ENCODE data around the gene C4orf50.
A peak's percentile ranks its signal among the peaks of the same experiment; 100 is the strongest.

Gene C4orf50

GRCh38 chr4:5976431-5976830 is 41.8 kb downstream of the C4orf50 start:
- Histone ChIP-seq H3K27ac (no peak overlapping the region), H3K9me3 (replicated peaks in 1 of 11) (no peaks in the 10 kb centered on the region), H3K4me2 (peak overlapping the region in 9 of 11 experiments; percentile 21 to 68 (median 45); a peak in 17 of 22 replicates), H3K27me3 (no peaks in the 10 kb centered on the region), H3K4me3 (no peak overlapping the region), H3K36me3 (no peaks in the 10 kb centered on the region), H3K4me1 (peaks cover 9 to 45% (median 34%) of the 10 kb centered on the region in 10 experiments; a peak in 18 of 20 replicates), H4K20me1 (no peaks in the 10 kb centered on the region; a peak in 1 of 22 replicates), H3K9ac (no peak overlapping the region; a peak in 1 of 22 replicates)
- no peak for TF ChIP-seq Cebpa-rat (IDR thresholded peaks at IDR 0.05)

- Histone ChIP-seq H3K27me3 (no peaks in the 10 kb centered on the region), H4K20me1 (peaks cover 0 to 4% (median 0%) of the 10 kb centered on the region in 11 experiments; a peak in 2 of 22 replicates), H3K4me3 (no peak overlapping the region), H3K9me3 (replicated peaks in 1 of 11) (no peaks in the 10 kb centered on the region), H3K9ac (no peak overlapping the region), H3K4me1 (peaks cover 0 to 40% (median 20%) of the 10 kb centered on the region in 10 experiments; a peak in 15 of 20 replicates), H3K36me3 (no peaks in the 10 kb centered on the region), H3K27ac (no peak overlapping the region), H3K4me2 (no peak overlapping the region)
- no peak for TF ChIP-seq Cebpa-rat (IDR thresholded peaks at IDR 0.05)
These were observed 43.9 kb downstream of the C4orf50 start for GRCh38 chr4:5974321-5974720.

GRCh38 chr4:5973486-5974220 is 44.6 kb downstream of the C4orf50 start:
- Histone ChIP-seq H3K36me3 (no peaks in the 10 kb centered on the region), H3K4me1 (peaks cover 0 to 40% (median 18%) of the 10 kb centered on the region in 10 experiments; a peak in 15 of 20 replicates), H3K4me2 (peak overlapping the region in 2 of 11 experiments; percentile 7 to 8; a peak in 2 of 22 replicates), H3K4me3 (no peak overlapping the region), H3K9ac (no peak overlapping the region), H4K20me1 (peaks cover 0 to 4% (median 0%) of the 10 kb centered on the region in 11 experiments; a peak in 2 of 22 replicates), H3K27ac (no peak overlapping the region), H3K9me3 (replicated peaks in 1 of 11) (no peaks in the 10 kb centered on the region), H3K27me3 (no peaks in the 10 kb centered on the region)
- no peak for TF ChIP-seq Cebpa-rat (IDR thresholded peaks at IDR 0.05)

GRCh38 chr4:5973033-5973432 is 45.2 kb downstream of the C4orf50 start:
- H4K20me1 ChIP-seq, result peaks cover 0 to 4% (median 0%) of the 10 kb centered on the region in 11 experiments; a peak in 2 of 22 replicates
- no peak for TF ChIP-seq Cebpa-rat (IDR thresholded peaks at IDR 0.05)
- H3K36me3 ChIP-seq, result no peaks in the 10 kb centered on the region
- H3K27ac ChIP-seq, result no peak overlapping the region
- peaks cover 0 to 41% (median 18%) of the 10 kb centered on the region in 10 experiments; a peak in 15 of 20 replicates for H3K4me1 ChIP-seq
- H3K9ac ChIP-seq, result no peak overlapping the region
- H3K4me2 ChIP-seq, result peak overlapping the region in 2 of 11 experiments; percentile 7 to 8; a peak in 3 of 22 replicates
- no peaks in the 10 kb centered on the region for H3K27me3 ChIP-seq
- no peaks in the 10 kb centered on the region for H3K9me3 ChIP-seq (replicated peaks in 1 of 11)
- no peak overlapping the region for H3K4me3 ChIP-seq

- peaks cover 0 to 46% (median 23%) of the 10 kb centered on the region in 10 experiments; a peak in 17 of 20 replicates for H3K4me1 ChIP-seq
- H3K9me3 ChIP-seq (replicated peaks in 1 of 11), result no peaks in the 10 kb centered on the region
- H3K4me2 ChIP-seq, result peak overlapping the region in 1 of 11 experiments; percentile 8; a peak in 2 of 22 replicates
- H4K20me1 ChIP-seq, result peaks cover 0 to 4% (median 0%) of the 10 kb centered on the region in 11 experiments; a peak in 2 of 22 replicates
- TF ChIP-seq Cebpa-rat (IDR thresholded peaks at IDR 0.05), result no peak
- H3K36me3 ChIP-seq, result no peaks in the 10 kb centered on the region
- no peak overlapping the region for H3K4me3 ChIP-seq
- no peaks in the 10 kb centered on the region for H3K27me3 ChIP-seq
- H3K27ac ChIP-seq, result no peak overlapping the region
- H3K9ac ChIP-seq, result no peak overlapping the region
These were observed 45.7 kb downstream of the C4orf50 start for GRCh38 chr4:5972571-5972970.

GRCh38 chr4:5971078-5971450 is 47.2 kb downstream of the C4orf50 start:
- TF ChIP-seq Cebpa-rat (IDR thresholded peaks at IDR 0.05), result no peak
- Histone ChIP-seq H4K20me1 (peaks cover 0 to 4% (median 0%) of the 10 kb centered on the region in 11 experiments; a peak in 2 of 22 replicates), H3K4me1 (peaks cover 0 to 42% (median 20%) of the 10 kb centered on the region in 10 experiments; a peak in 16 of 20 replicates), H3K4me3 (no peak overlapping the region), H3K27me3 (no peaks in the 10 kb centered on the region), H3K9ac (no peak overlapping the region), H3K36me3 (no peaks in the 10 kb centered on the region), H3K27ac (no peak overlapping the region), H3K9me3 (replicated peaks in 1 of 11) (no peaks in the 10 kb centered on the region), H3K4me2 (peak overlapping the region in 4 of 11 experiments; percentile 13 to 34 (median 22); a peak in 4 of 22 replicates)

- H3K27ac ChIP-seq, result no peak overlapping the region
- H3K4me2 ChIP-seq, result peak overlapping the region in 2 of 11 experiments; percentile 24 to 34; a peak in 3 of 22 replicates
- H3K36me3 ChIP-seq, result no peaks in the 10 kb centered on the region
- no peak overlapping the region for H3K4me3 ChIP-seq
- no peak for TF ChIP-seq Cebpa-rat (IDR thresholded peaks at IDR 0.05)
- peaks cover 0 to 4% (median 0%) of the 10 kb centered on the region in 11 experiments; a peak in 2 of 22 replicates for H4K20me1 ChIP-seq
- no peaks in the 10 kb centered on the region for H3K9me3 ChIP-seq (replicated peaks in 1 of 11)
- H3K9ac ChIP-seq, result no peak overlapping the region
- H3K27me3 ChIP-seq, result no peaks in the 10 kb centered on the region
- peaks cover 0 to 37% (median 16%) of the 10 kb centered on the region in 10 experiments; a peak in 16 of 20 replicates for H3K4me1 ChIP-seq
These were observed 47.7 kb downstream of the C4orf50 start for GRCh38 chr4:5970381-5971077.

- peaks cover 0 to 44% (median 16%) of the 10 kb centered on the region in 10 experiments; a peak in 16 of 20 replicates for H3K4me1 ChIP-seq
- peaks cover 0 to 4% (median 0%) of the 10 kb centered on the region in 11 experiments; a peak in 2 of 22 replicates for H4K20me1 ChIP-seq
These were observed 48.5 kb downstream of the C4orf50 start for GRCh38 chr4:5969777-5970176.

GRCh38 chr4:5969336-5969735 is 48.9 kb downstream of the C4orf50 start:
- Histone ChIP-seq H3K36me3 (no peaks in the 10 kb centered on the region), H3K9ac (no peak overlapping the region), H3K9me3 (replicated peaks in 1 of 11) (no peaks in the 10 kb centered on the region), H3K27ac (no peak overlapping the region), H3K27me3 (no peaks in the 10 kb centered on the region), H4K20me1 (peaks cover 0 to 4% (median 0%) of the 10 kb centered on the region in 11 experiments; a peak in 2 of 22 replicates), H3K4me3 (no peak overlapping the region), H3K4me1 (peaks cover 0 to 45% (median 16%) of the 10 kb centered on the region in 10 experiments; a peak in 16 of 20 replicates), H3K4me2 (peak overlapping the region in 2 of 11 experiments; percentile 3 to 24; a peak in 1 of 22 replicates)
- no peak for TF ChIP-seq Cebpa-rat (IDR thresholded peaks at IDR 0.05)

More at GRCh38 chr4:5969777-5970176, 48.5 kb downstream of the C4orf50 start:
- Histone ChIP-seq H3K36me3 (no peaks in the 10 kb centered on the region), H3K9me3 (replicated peaks in 1 of 11) (no peaks in the 10 kb centered on the region), H3K4me2 (peak overlapping the region in 2 of 11 experiments; percentile 3 to 24; a peak in 1 of 22 replicates), H3K4me3 (no peak overlapping the region), H3K27me3 (no peaks in the 10 kb centered on the region), H3K27ac (no peak overlapping the region), H3K9ac (no peak overlapping the region)
- TF ChIP-seq Cebpa-rat (IDR thresholded peaks at IDR 0.05), result no peak

Measured in BLaER1 treated with 17β-estradiol and CSF1 and Interleukin-3, amounts not matched to agents 10 nM and 100 nM (cell line).